Transverse colon (tissue), 4 donors: ENCODE measurements around the gene HAND2.

Source experiments
- CTCF ChIP-seq, 5 experiments: fragments of 200-600 bp in 3 of 5; fragments of 450-650 bp in 2 of 5; sonication (generic) in 3 of 5; IDR thresholded peaks; 1 replicate in 2 of 5; 2 replicates in 3 of 5; pipeline ENCODE4 v1.5.1; 2016 to 2017; ENCODE audit warnings: antibody characterized with exemption in 5 of 5, inconsistent platforms in 3 of 5, mild to moderate bottlenecking in 2 of 5, moderate library complexity in 1 of 5
- EP300 ChIP-seq: sonication (generic); formaldehyde crosslinking; IDR thresholded peaks from one replicate; pipeline ENCODE4 v1.6.1; 2017; ENCODE audit warnings: antibody characterized with exemption, low read depth
- POLR2A ChIP-seq: fragments of 450-650 bp; IDR thresholded peaks from one replicate; pipeline ENCODE4 v1.6.1; 2016; ENCODE audit warnings: antibody characterized with exemption, mild to moderate bottlenecking, moderate library complexity
- POLR2AphosphoS5 ChIP-seq, 3 donors: sonication (generic); formaldehyde crosslinking; IDR thresholded peaks; one replicate each; pipeline ENCODE4 v1.6.1; 2016; ENCODE audit warnings: antibody characterized with exemption in 3 of 3

DNA sequence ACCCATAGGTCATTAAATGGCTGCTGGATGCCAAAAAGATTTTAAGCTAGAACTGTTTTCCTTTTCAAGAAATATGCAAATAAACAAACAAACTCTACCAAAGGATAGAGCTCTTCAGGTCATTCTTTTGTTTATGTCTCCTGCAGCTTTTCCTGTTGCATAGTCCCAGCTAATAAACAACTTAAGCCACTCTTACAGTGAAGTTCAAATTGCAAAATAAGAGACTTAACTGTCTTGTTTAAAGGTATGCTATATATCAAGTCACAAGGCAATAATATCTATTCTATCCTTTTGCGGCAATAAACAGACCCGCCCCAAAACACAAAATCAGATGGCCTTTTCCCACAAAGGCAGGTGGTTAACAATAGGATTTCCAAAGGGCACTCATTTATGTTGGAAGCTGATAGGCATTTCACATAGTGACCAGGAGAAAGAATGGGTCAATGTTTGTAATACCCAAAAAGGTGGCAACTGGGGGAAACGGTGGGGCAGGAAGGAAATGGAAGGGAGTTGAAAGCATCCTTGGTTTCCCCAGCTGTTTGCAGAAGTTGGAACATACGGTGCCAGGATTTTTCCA lies 15.3 kb downstream of the HAND2 start:
- TF ChIP-seq POLR2A (no peak), CTCF (IDR thresholded peaks at IDR 0.05) (no peak), POLR2AphosphoS5 (IDR thresholded peaks at IDR 0.05) (no peak), EP300 (no peak)
